HG02938 (cell line): ENCODE measurements around the gene SLC26A11.
"Not testable (repeated sequence)": the region's sequence is repeated elsewhere in the genome, so short reads cannot be mapped to it uniquely, and the experiment has no call there.

Experiments
- ATAC-seq: cut with Tn5 transposase; IDR thresholded peaks from one replicate; pipeline ENCODE4 v1.9.1; 2021; ENCODE audit warnings: mild to moderate bottlenecking, moderate library complexity; ENCODE audit not compliant: unreplicated experiment

Gene SLC26A11

GRCh38 chr17:80299350-80300100 is 79.3 kb downstream of the SLC26A11 start:
- ATAC-seq: not testable (repeated sequence)

DNA sequence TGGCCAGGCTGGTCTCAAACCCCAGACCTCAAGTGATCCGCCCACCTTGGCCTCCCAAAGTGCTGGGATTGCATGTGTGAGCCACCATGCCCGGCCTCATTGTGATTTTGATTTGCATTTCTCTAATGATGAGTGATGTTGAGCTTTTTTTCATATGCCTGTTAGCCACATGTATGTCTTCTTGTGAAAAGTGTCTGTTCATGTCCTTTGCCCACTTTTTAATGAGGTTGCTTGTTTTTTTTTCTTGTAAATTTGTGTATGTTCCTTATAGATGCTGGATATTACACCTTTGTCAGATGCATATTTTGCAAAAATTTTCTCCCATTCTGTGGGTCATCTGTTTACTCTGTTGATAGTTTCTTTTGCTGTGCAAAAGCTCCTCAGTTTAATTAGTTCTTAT is 80.5 kb downstream of the SLC26A11 start:
- not testable (repeated sequence) for ATAC-seq
